NCI-H510A treated with DMSO at 0.1 percent for 48 hours (cell line): ENCODE measurements around the gene ST3GAL3.
"Not testable (repeated sequence)": the region's sequence is repeated elsewhere in the genome, so short reads cannot be mapped to it uniquely, and the experiment has no call there.

Experiments used
- DNase-seq: peaks from one replicate; lab custom pipeline; 2025; lab: John Stamatoyannopoulos, UW

The ST3GAL3 gene

GRCh38 chr1:43757343-43758053, 50.2 kb downstream of the ST3GAL3 start:
- peak; percentile 73 for DNase-seq

GRCh38 chr1:43760745-43761317, 53.5 kb downstream of the ST3GAL3 start:
- no peak for DNase-seq

- peak; percentile 100 for DNase-seq
Measured at GRCh38 chr1:43763497-43763973, 56.2 kb downstream of the ST3GAL3 start.

- peak; percentile 75 for DNase-seq
Measured at GRCh38 chr1:43764581-43764980, 57.2 kb downstream of the ST3GAL3 start.

GRCh38 chr1:43766086-43766784, 58.9 kb downstream of the ST3GAL3 start:
- DNase-seq, result peak; percentile 67

GRCh38 chr1:43766818-43767525, 59.6 kb downstream of the ST3GAL3 start:
- no peak for DNase-seq

- DNase-seq, result no peak
Measured at GRCh38 chr1:43768168-43768567, 60.8 kb downstream of the ST3GAL3 start.

- DNase-seq, result no peak
Measured at GRCh38 chr1:43769350-43769908, 62.1 kb downstream of the ST3GAL3 start.

- DNase-seq, result no peak
Measured at GRCh38 chr1:43770111-43770510, 62.8 kb downstream of the ST3GAL3 start.

GRCh38 chr1:43772978-43773377, 65.6 kb downstream of the ST3GAL3 start:
- DNase-seq, result no peak

- no peak for DNase-seq
Measured at GRCh38 chr1:43773821-43774220, 66.5 kb downstream of the ST3GAL3 start.

GRCh38 chr1:43774359-43774758, 67.0 kb downstream of the ST3GAL3 start:
- DNase-seq, result no peak

GRCh38 chr1:43776043-43776761, 68.9 kb downstream of the ST3GAL3 start:
- peak; percentile 71 for DNase-seq

- not testable (repeated sequence) for DNase-seq
Measured at GRCh38 chr1:43777916-43778315, 70.6 kb downstream of the ST3GAL3 start.

- DNase-seq, result no peak
Measured at GRCh38 chr1:43779266-43779665, 71.9 kb downstream of the ST3GAL3 start.

GRCh38 chr1:43779805-43780403, 72.6 kb downstream of the ST3GAL3 start:
- no peak for DNase-seq

- no peak for DNase-seq
Measured at GRCh38 chr1:43781574-43781973, 74.2 kb downstream of the ST3GAL3 start.

GRCh38 chr1:43783096-43783670, 75.8 kb downstream of the ST3GAL3 start:
- DNase-seq, result no peak

GRCh38 chr1:43783671-43784205, 76.4 kb downstream of the ST3GAL3 start:
- DNase-seq, result no peak

- DNase-seq, result no peak
Measured at GRCh38 chr1:43786201-43786958, 79.0 kb downstream of the ST3GAL3 start.
